Vagina (tissue), 2 donors: Measurements from ENCODE around the gene SQSTM1. TPM values are rescaled to one million over a fixed set of nuclear protein-coding genes. Genes with fewer than 3 reads are reported as not detected.
"Not testable (repeated sequence)": the region's sequence is repeated elsewhere in the genome, so short reads cannot be mapped to it uniquely, and the experiment has no call there.

ENCODE experiments used
- DNase-seq, 2 donors: peaks; one replicate each; pipeline ENCODE4 v3.0.0-alpha.2; 2017; ENCODE audit errors: extremely low spot score in 2 of 2
- H3K27ac ChIP-seq: fragments of 200-600 bp; sonication (generic); one replicate; pipeline ENCODE4 v1.5.1; 2019
- H3K27me3 ChIP-seq: fragments of 200-600 bp; sonication (generic); one replicate; pipeline ENCODE4 v1.5.1; 2019
- H3K36me3 ChIP-seq, 2 donors: fragments of 200-600 bp; sonication (generic); one replicate each; pipeline ENCODE4 v1.5.1; 2017 to 2019
- H3K4me1 ChIP-seq: fragments of 200-600 bp; sonication (generic); one replicate; pipeline ENCODE4 v1.5.1; 2019
- H3K4me3 ChIP-seq, 2 donors: fragments of 200-600 bp; sonication (generic); 1 replicate in 1 of 2; 2 replicates in 1 of 2; pipeline ENCODE4 v1.5.1; 2016 to 2019
- H3K9me3 ChIP-seq: fragments of 200-600 bp; sonication (generic); one replicate; pipeline ENCODE4 v1.5.1; 2019
- CTCF ChIP-seq, 3 experiments: fragments of 450-650 bp in 2 of 3; fragments of 200-600 bp in 1 of 3; sonication (generic) in 1 of 3; IDR thresholded peaks; one replicate each; pipeline ENCODE4 v1.5.1; 2017 to 2019; ENCODE audit warnings: antibody characterized with exemption in 3 of 3, mild to moderate bottlenecking in 2 of 3, moderate library complexity in 2 of 3
- POLR2A ChIP-seq, 2 donors: fragments of 450-650 bp; IDR thresholded peaks; one replicate each; pipeline ENCODE4 v1.6.1; 2017; ENCODE audit warnings: antibody characterized with exemption in 2 of 2, mild to moderate bottlenecking in 2 of 2, moderate library complexity in 2 of 2
- POLR2AphosphoS5 ChIP-seq, 2 donors: sonication (generic); formaldehyde crosslinking; IDR thresholded peaks; one replicate each; pipeline ENCODE4 v1.9.0; 2017; ENCODE audit warnings: antibody characterized with exemption in 2 of 2, mild to moderate bottlenecking in 2 of 2, low read depth in 1 of 2; ENCODE audit not compliant: insufficient read depth in 1 of 2
- intact Hi-C: fragments of 100-400 bp; cut with DNase I; formaldehyde crosslinking; loops from one replicate; pipeline ENCODE4 v1.15.1; 2023
- total RNA-seq: library from RNA; depleted of rRNA; stranded (reverse); fragments of >200 nt; gene quantifications from one replicate; pipeline ENCODE4 v1.2.3, GENCODE V29; 2016

Gene SQSTM1
- total RNA-seq, 1 donor from 2014 or later = 373 TPM

DNA sequence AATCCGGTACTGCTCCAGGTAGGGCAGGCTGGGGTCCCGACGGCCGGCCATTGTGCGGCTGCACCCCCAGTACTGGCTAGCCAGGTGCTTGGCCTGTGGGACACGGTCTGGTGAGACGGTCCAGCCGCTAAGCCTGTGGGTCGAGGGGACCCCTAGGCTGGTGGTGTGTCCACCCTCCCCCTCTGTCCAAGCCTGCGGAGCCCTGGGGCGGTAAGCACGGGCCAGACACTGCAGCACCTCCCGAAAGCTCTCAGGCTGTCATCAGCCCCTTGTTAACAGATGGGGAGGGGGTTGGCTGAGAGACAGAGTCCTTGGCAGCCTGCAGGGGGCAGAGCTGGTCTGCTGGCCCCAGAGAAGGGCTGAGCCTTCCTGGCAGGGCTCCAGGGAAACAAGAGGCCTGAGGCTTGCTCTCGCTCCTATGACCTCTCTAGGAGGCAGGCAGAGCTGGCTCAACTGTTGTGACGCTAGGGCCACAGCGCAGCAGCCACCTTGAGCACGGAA is 49.7 kb downstream of the SQSTM1 start:
- TF ChIP-seq CTCF (IDR thresholded peaks at IDR 0.05) = no peak
- TF ChIP-seq POLR2AphosphoS5 (IDR thresholded peaks at IDR 0.05; ENCODE audit: insufficient read depth in 1 of 2, low read depth in 1 of 2) = peak in 1 of 2 donors; percentile 27
- TF ChIP-seq POLR2A (IDR thresholded peaks at IDR 0.05) = no peak
- no peak for DNase-seq
- Histone ChIP-seq H3K9me3 (no peaks in the 10 kb centered on the region), H3K4me3 (no peak overlapping the region), H3K36me3 (peaks cover 0 to 75% of the 10 kb centered on the region in 2 donors), H3K27ac (no peak overlapping the region), H3K4me1 (no peaks in the 10 kb centered on the region), H3K27me3 (no peaks in the 10 kb centered on the region)
- intact Hi-C loops = no loop called here

- peaks cover 4% of the 10 kb centered on the region for H3K4me1 ChIP-seq
- DNase-seq = no peak
- no peaks in the 10 kb centered on the region for H3K9me3 ChIP-seq
- H3K36me3 ChIP-seq = peaks cover 0 to 77% of the 10 kb centered on the region in 2 donors
- no peak for TF ChIP-seq POLR2A (IDR thresholded peaks at IDR 0.05)
- TF ChIP-seq POLR2AphosphoS5 (IDR thresholded peaks at IDR 0.05; ENCODE audit: insufficient read depth in 1 of 2, low read depth in 1 of 2) = no peak
- TF ChIP-seq CTCF (IDR thresholded peaks at IDR 0.05) = no peak
- H3K4me3 ChIP-seq = no peak overlapping the region
- H3K27ac ChIP-seq = no peak overlapping the region
- intact Hi-C loops = no loop called here
- no peaks in the 10 kb centered on the region for H3K27me3 ChIP-seq
These were observed 50.2 kb downstream of the SQSTM1 start for GRCh38 chr5:179870952-179871351.

- H3K27ac ChIP-seq, H3K4me1 ChIP-seq, intact Hi-C loops, H3K9me3 ChIP-seq, H3K4me3 ChIP-seq, DNase-seq, H3K27me3 ChIP-seq: not testable (repeated sequence)
- H3K36me3 ChIP-seq = peaks cover 0 to 80% of the 10 kb centered on the region in 2 donors
These were observed 50.8 kb downstream of the SQSTM1 start for GRCh38 chr5:179871533-179871932.

DNA sequence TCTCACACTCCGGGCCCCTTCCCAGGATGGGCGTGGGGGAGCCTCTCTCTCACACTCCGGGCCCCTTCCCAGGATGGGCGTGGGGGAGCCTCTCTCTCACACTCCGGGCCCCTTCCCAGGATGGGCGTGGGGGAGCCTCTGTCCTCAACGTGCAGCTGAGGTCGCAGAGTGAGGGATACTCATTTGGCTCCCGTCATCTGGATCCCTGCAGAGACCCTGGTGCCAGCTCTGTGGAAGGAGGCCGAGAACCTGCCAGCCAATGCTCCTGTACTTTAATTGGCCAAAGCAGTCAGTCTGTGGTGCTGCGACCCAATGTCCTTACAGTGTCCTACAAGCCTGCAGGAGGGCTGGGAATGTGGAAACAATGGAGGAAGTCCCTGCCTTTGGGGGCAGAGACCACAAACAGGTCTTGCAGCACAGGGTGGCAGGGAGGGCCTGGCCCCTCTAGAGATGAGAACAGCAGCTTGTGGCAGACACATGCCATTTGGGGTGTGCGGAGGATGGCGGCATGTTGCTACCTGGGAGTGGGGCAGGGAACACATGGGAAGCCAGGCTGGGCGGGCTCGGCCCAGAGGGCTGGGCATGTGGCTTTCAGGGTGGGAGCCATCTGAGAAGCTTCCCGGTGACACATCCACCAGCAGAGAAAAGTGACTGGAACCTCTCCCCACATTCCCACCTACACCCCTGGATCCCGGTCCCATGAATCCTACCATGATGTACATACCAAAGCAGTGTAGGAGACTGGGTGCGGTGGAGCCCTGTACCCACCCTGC is 51.5 kb downstream of the SQSTM1 start:
- no peaks in the 10 kb centered on the region for H3K9me3 ChIP-seq
- H3K36me3 ChIP-seq = peaks cover 0 to 80% of the 10 kb centered on the region in 2 donors
- DNase-seq = no peak
- peaks cover 8% of the 10 kb centered on the region for H3K4me1 ChIP-seq
- intact Hi-C loops = no loop called here
- H3K27me3 ChIP-seq = no peaks in the 10 kb centered on the region
- H3K4me3 ChIP-seq = no peak overlapping the region
- H3K27ac ChIP-seq = no peak overlapping the region
- TF ChIP-seq CTCF (IDR thresholded peaks at IDR 0.05) (no peak), POLR2A (IDR thresholded peaks at IDR 0.05) (no peak), POLR2AphosphoS5 (IDR thresholded peaks at IDR 0.05; ENCODE audit: insufficient read depth in 1 of 2, low read depth in 1 of 2) (no peak)

DNA sequence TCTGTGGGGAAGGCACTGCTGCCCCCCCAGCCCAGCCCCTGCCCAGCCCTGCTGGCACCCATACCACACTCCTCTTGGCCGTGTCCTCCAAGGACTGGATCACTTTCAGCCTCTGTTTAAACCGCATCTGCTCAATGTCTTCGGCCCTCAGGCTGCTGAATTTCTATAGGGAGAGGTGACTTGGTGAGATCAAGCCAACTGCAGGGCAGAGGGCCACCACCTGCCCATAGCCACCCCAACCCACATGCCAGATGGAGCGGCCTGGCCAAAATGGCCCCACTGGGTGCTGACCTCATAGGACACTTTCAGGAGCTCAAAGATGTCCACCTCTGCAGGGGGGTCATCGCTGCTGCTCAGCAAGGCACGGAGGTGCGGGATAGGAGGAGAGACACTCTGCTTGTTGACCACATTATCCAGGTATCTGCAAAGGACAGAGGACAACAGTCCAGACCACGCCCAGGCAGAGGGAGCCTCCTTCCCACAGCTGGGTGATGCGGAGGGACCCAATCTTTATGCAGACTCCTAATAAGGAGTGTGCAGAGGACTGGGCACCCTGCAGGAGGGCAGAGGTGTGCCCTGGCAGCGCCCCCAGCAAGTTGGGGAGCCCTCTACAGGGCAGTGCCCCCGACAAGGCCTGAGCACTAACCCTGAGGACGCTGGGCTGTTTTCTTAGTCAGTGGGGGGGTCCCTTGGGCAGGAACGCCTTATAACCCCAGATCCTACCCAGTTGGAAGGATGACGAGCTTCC is 52.3 kb downstream of the SQSTM1 start:
- DNase-seq = no peak
- H3K9me3 ChIP-seq = no peaks in the 10 kb centered on the region
- no peaks in the 10 kb centered on the region for H3K27me3 ChIP-seq
- H3K4me3 ChIP-seq = no peak overlapping the region
- intact Hi-C loops = no loop called here
- H3K36me3 ChIP-seq = peaks cover 0 to 75% of the 10 kb centered on the region in 2 donors
- TF ChIP-seq POLR2A (IDR thresholded peaks at IDR 0.05) (no peak), POLR2AphosphoS5 (IDR thresholded peaks at IDR 0.05; ENCODE audit: insufficient read depth in 1 of 2, low read depth in 1 of 2) (no peak), CTCF (IDR thresholded peaks at IDR 0.05) (no peak)
- no peak overlapping the region for H3K27ac ChIP-seq
- H3K4me1 ChIP-seq = peaks cover 8% of the 10 kb centered on the region
